Activated CD8-positive, alpha-beta T cell treated with anti-CD3 and anti-CD28 coated beads for 36 hours (primary cell): ENCODE data around the gene SNX20. TPM values are rescaled to one million over a fixed set of nuclear protein-coding genes. Genes with fewer than 3 reads are reported as not detected.

Experiments
- ATAC-seq: fragments of 200-7000 bp; cut with Tn5 transposase; one replicate; pipeline ENCODE4 v1.10.0; 2021; ENCODE audit warnings: mild to moderate bottlenecking, moderate library complexity
- CTCF ChIA-PET: fragments of 350-600 bp; sonication (Branson Sonifier 250); formaldehyde crosslinking; loops from one replicate; lab custom pipeline; 2021; ENCODE audit warnings: antibody characterized with exemption; lab: Charles Lee
- POLR2A ChIA-PET: fragments of 350-600 bp; sonication (Branson Sonifier 250); formaldehyde crosslinking; loops from one replicate; lab custom pipeline; 2021; ENCODE audit warnings: antibody characterized with exemption; lab: Charles Lee
- DNase-seq: peaks from one replicate; pipeline ENCODE4 v3.0.0-alpha.2; 2020
- H3K27ac Mint-ChIP-seq: one replicate; pipeline ENCODE4 v1.8.0; 2021; ENCODE audit warnings: mild to moderate bottlenecking, mixed read lengths
- H3K27me3 Mint-ChIP-seq: one replicate; pipeline ENCODE4 v1.8.0; 2021; ENCODE audit warnings: mixed read lengths
- H3K36me3 Mint-ChIP-seq: one replicate; pipeline ENCODE4 v1.8.0; 2021; ENCODE audit warnings: low read depth, mixed read lengths
- H3K4me1 Mint-ChIP-seq: one replicate; pipeline ENCODE4 v1.8.0; 2021; ENCODE audit warnings: low read depth, mixed read lengths
- H3K4me3 Mint-ChIP-seq: one replicate; pipeline ENCODE4 v1.8.0; 2021; ENCODE audit warnings: mild to moderate bottlenecking, moderate library complexity, mixed read lengths
- H3K9me3 Mint-ChIP-seq: one replicate; pipeline ENCODE4 v1.8.0; 2021; ENCODE audit warnings: mixed read lengths
- intact Hi-C: fragments of 100-400 bp; cut with micrococcal nuclease; formaldehyde crosslinking; loops from one replicate; pipeline ENCODE4 v1.10.0; 2022
- total RNA-seq, 2 experiments: library from RNA; stranded (reverse); gene quantifications; one replicate each; pipeline ENCODE4 v1.2.3, GENCODE V29; 2021
- TF ChIP-seq, protein P1 (sequence below): fragments of 200-600 bp; IDR thresholded peaks from one replicate; pipeline ENCODE4 v1.8.0; 2022; ENCODE audit warnings: antibody characterized with exemption, mild to moderate bottlenecking

SNX20 gene
- total RNA-seq, 2 experiments from 2014 or later, result 24.6 to 25.0 TPM

DNA sequence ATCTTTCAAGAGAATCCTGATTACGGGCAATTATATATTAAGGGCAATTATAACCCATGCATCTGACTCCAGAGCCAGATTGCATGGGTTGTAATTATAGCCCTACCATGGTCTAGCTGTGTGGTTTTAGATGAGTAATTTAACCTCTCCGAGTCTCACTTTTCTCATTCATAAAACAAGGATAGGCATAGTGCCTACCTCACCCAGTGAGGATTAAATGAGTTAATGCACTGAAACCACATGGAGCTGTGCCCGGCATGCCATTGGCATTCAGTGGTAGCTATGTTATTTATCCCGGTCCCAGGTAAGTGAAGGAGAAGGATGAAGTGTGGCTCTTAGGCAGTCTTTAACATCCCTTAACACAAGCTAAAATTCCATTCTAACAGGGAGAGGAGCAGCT is 6.3 kb downstream of the SNX20 start:
- DNase-seq (no peak), ATAC-seq (no peak)
- H3K36me3 Mint-ChIP-seq, result peaks cover 81% of the 10 kb centered on the region
- CTCF ChIA-PET, result interaction anchor here (1.2 to 17.8 kb wide), 5 partner anchors 8 to 140 kb away, joined by 3 to 340 read pairs (median 168); partner anchors contain the start of gene CYLD
- intact Hi-C loops, result no loop called here
- no peak overlapping the region for H3K4me3 Mint-ChIP-seq
- TF ChIP-seq, protein P1, sequence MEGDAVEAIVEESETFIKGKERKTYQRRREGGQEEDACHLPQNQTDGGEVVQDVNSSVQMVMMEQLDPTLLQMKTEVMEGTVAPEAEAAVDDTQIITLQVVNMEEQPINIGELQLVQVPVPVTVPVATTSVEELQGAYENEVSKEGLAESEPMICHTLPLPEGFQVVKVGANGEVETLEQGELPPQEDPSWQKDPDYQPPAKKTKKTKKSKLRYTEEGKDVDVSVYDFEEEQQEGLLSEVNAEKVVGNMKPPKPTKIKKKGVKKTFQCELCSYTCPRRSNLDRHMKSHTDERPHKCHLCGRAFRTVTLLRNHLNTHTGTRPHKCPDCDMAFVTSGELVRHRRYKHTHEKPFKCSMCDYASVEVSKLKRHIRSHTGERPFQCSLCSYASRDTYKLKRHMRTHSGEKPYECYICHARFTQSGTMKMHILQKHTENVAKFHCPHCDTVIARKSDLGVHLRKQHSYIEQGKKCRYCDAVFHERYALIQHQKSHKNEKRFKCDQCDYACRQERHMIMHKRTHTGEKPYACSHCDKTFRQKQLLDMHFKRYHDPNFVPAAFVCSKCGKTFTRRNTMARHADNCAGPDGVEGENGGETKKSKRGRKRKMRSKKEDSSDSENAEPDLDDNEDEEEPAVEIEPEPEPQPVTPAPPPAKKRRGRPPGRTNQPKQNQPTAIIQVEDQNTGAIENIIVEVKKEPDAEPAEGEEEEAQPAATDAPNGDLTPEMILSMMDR, result no peak
- H3K9me3 Mint-ChIP-seq, result peaks cover 25% of the 10 kb centered on the region
- peaks cover 32% of the 10 kb centered on the region for H3K4me1 Mint-ChIP-seq
- H3K27me3 Mint-ChIP-seq, result no peaks in the 10 kb centered on the region
- H3K27ac Mint-ChIP-seq, result no peak overlapping the region
- POLR2A ChIA-PET, result interaction anchor here (1.0 to 1.9 kb wide), 2 partner anchors 10 to 16 kb away, joined by 4 to 6 read pairs; no protein-coding TSS in a partner anchor

GRCh38 chr16:50673496-50674275 is 7.4 kb downstream of the SNX20 start:
- no peak overlapping the region for H3K27ac Mint-ChIP-seq
- no peak for ATAC-seq
- H3K4me1 Mint-ChIP-seq, result peaks cover 22% of the 10 kb centered on the region
- ChIA-PET POLR2A (no interaction called here), CTCF (interaction anchor here (13.1 to 17.8 kb wide), 2 partner anchors 75 to 131 kb away, joined by 275 to 340 read pairs; no protein-coding TSS in a partner anchor)
- H3K4me3 Mint-ChIP-seq, result no peak overlapping the region
- DNase-seq, result no peak
- intact Hi-C loops, result no loop called here
- H3K27me3 Mint-ChIP-seq, result no peaks in the 10 kb centered on the region
- peaks cover 25% of the 10 kb centered on the region for H3K9me3 Mint-ChIP-seq
- TF ChIP-seq, protein P1, result no peak
- peaks cover 76% of the 10 kb centered on the region for H3K36me3 Mint-ChIP-seq

DNA sequence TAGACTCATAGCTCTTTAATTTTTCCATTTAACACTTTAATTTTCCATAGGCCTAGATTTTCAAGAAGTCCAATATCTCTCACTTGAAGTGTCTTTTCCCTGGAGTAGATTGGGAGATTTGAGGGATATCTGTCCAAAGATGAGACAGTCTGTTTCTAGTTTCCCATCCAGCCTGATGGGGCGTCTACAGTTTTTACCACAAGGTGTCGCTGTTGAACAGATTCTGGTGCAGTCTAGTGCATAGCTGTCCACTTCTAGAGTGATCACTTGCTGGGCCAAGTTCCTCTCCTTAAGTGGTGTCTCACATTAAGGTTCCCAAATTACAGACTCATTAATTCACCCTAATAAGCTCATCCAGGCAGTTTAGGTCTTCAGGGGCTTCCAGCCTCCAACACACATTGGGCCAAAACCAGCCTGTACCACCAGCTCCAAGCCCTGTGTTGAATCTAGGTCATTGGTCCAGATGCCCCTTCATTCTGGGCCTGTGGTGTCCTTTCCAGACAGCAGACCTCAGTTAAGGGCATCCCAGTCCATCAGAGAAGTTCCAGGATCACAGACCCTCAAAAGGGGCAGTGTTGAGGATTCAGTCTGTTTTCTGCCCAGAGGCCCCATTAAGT is 9.4 kb downstream of the SNX20 start:
- no peak overlapping the region for H3K4me3 Mint-ChIP-seq
- no peaks in the 10 kb centered on the region for H3K27me3 Mint-ChIP-seq
- DNase-seq (peak; percentile 77), ATAC-seq (peak; percentile 26)
- POLR2A ChIA-PET, result interaction anchor here (0.7 to 9.5 kb wide), 5 partner anchors 9 to 135 kb away, joined by 3 to 59 read pairs (median 3); partner anchors contain the start of genes CYLD and SNX20
- H3K4me1 Mint-ChIP-seq, result peaks cover 23% of the 10 kb centered on the region
- H3K9me3 Mint-ChIP-seq, result peaks cover 25% of the 10 kb centered on the region
- peaks cover 60% of the 10 kb centered on the region for H3K36me3 Mint-ChIP-seq
- TF ChIP-seq, protein P1, result peak; percentile 92
- H3K27ac Mint-ChIP-seq, result peak overlapping the region; percentile 61
- intact Hi-C loops, result no loop called here
- CTCF ChIA-PET, result interaction anchor here (0.6 to 17.8 kb wide), 32 partner anchors 8 to 344 kb away, joined by 3 to 340 read pairs (median 5); partner anchors contain the start of genes CYLD and SNX20

DNA sequence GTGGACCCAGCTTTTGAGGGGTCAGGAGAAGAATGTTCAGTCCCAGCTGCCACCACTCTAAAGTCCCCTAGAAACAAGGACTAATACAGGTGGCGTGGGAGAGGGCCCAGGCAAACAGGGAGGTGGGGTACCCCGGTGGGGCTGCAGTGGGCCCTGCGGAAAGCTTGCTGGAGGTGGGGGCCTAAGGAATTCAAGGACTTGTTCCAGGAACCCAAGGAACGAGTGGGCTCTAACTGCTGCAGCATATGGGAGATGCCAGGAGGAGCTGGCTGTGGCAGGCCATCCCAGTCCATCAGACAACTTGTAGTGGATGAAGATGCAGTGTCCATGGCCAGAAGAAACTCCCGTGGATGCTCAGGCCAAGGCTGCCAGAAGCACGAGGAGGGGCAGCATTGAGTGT is 10.6 kb downstream of the SNX20 start:
- Mint-ChIP-seq H3K9me3 (peaks cover 25% of the 10 kb centered on the region), H3K27me3 (no peaks in the 10 kb centered on the region), H3K27ac (no peak overlapping the region), H3K4me1 (peaks cover 27% of the 10 kb centered on the region), H3K36me3 (peaks cover 48% of the 10 kb centered on the region), H3K4me3 (no peak overlapping the region)
- ChIA-PET CTCF (interaction anchor here (1.0 to 17.8 kb wide), 9 partner anchors 10 to 343 kb away, joined by 3 to 340 read pairs (median 11); partner anchors contain the start of gene SNX20), POLR2A (interaction anchor here (0.9 to 9.5 kb wide), 3 partner anchors 10 to 87 kb away, joined by 3 to 59 read pairs (median 3); partner anchors contain the start of gene SNX20)
- DNase-seq (no peak), ATAC-seq (no peak)
- TF ChIP-seq, protein P1, result no peak
- intact Hi-C loops, result no loop called here
